ENCODE data around the gene ITGAE.

DNA sequence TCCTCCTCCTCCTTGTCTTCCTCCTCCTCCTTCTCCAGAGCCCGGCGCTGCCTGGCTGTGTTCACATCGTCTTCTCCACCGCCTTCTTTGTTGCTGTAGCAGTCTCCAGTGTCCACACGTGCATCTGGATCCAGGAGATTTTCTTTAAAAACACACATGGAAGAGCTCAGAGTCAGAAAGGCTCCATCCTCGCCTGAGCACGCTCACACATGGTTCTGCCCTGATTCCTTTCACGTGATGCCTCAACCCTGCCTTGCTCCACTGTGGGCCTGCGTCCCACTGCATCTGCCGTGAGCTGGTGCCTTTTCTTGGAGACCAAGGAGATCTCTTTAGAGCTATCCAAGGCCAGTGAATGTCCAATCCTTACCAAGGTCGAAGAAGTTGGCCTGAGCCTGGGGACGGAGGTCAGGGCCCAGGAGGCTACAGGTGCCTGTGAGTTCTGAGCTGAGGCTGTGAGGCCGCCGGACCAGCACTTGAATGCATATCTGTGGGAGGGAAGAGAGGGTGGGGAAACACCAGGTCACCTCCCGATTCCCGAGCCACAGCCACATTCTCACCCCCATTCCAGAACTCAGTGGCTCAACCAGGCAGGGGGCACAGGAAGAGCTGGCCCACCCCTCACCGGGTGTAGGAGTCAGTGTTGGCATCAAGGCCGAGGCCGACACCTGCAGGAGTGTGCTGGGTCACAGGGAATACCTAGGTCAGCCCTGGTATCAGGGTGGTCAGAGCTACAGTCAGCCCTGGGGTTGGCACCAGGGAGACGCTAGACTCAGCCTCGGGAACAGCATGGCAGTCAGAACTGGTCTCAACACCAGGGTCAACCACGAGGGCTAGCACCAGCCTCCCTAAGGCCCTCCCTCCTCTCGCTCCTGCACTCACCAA lies 39.7 kb downstream of the ITGAE start:
- TF ChIP-seq, protein P1, sequence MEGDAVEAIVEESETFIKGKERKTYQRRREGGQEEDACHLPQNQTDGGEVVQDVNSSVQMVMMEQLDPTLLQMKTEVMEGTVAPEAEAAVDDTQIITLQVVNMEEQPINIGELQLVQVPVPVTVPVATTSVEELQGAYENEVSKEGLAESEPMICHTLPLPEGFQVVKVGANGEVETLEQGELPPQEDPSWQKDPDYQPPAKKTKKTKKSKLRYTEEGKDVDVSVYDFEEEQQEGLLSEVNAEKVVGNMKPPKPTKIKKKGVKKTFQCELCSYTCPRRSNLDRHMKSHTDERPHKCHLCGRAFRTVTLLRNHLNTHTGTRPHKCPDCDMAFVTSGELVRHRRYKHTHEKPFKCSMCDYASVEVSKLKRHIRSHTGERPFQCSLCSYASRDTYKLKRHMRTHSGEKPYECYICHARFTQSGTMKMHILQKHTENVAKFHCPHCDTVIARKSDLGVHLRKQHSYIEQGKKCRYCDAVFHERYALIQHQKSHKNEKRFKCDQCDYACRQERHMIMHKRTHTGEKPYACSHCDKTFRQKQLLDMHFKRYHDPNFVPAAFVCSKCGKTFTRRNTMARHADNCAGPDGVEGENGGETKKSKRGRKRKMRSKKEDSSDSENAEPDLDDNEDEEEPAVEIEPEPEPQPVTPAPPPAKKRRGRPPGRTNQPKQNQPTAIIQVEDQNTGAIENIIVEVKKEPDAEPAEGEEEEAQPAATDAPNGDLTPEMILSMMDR (IDR thresholded peaks at IDR 0.05), result no peak
- no peak for TF ChIP-seq POLR2A (IDR thresholded peaks at IDR 0.05)
